Prostate gland (tissue), 2 donors: ENCODE data around the gene NUTM2F.
"Not testable (repeated sequence)": the region's sequence is repeated elsewhere in the genome, so short reads cannot be mapped to it uniquely, and the experiment has no call there.

Source experiments
- CTCF ChIP-seq, 4 experiments: fragments of 200-600 bp in 2 of 4; fragments of 450-650 bp in 2 of 4; sonication (generic) in 2 of 4; IDR thresholded peaks; 1 replicate in 3 of 4; 2 replicates in 1 of 4; pipeline ENCODE4 v1.5.1; 2016 to 2019; ENCODE audit warnings: antibody characterized with exemption in 4 of 4, mild to moderate bottlenecking in 2 of 4, moderate library complexity in 2 of 4
- POLR2A ChIP-seq: fragments of 450-650 bp; IDR thresholded peaks from one replicate; pipeline ENCODE4 v1.6.1; 2016; ENCODE audit warnings: antibody characterized with exemption, mild to moderate bottlenecking

GRCh38 chr9:94357158-94357557 lies 28.7 kb upstream of the NUTM2F start:
- TF ChIP-seq POLR2A; CTCF (IDR thresholded peaks at IDR 0.05): not testable (repeated sequence)
